ENCODE results near the gene VPS4B. TPM values are rescaled to one million over a fixed set of nuclear protein-coding genes. Genes with fewer than 3 reads are reported as not detected.

Gene VPS4B
- total RNA-seq, 1 experiment from 2014 or later: 60.2 TPM

DNA sequence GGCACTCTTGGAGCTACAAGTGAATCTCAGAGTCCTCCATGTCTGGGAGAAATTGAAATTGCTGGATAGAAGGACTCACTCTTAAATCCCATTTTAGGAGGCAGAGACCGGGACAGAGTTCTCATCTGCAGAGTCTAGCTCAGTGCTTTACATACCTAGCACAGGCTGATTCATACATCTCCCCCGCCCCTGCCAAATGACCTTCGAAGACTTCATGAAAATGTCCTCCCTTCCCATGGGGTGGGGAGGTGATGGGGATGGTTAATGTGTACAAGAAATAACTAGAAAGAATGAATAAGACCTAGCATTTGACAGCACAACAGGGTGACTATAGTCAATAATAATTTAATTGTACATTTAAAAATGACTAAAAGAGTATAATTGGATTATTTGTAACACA is 46.3 kb upstream of the VPS4B start:
- Mint-ChIP-seq H3K4me1 (no peaks in the 10 kb centered on the region), H3K9me3 (no peaks in the 10 kb centered on the region), H3K36me3 (ENCODE audit: insufficient read depth in 1 of 3, low read depth in 3 of 3) (no peaks in the 10 kb centered on the region), H3K27me3 (ENCODE audit: low read depth) (no peaks in the 10 kb centered on the region; the same call in 1 of the 2 replicates), H3K27ac (no peak overlapping the region), H3K4me3 (no peak overlapping the region)
- H2BK120ac ChIP-seq (ENCODE audit: low read depth, low read length, poor library complexity, severe bottlenecking): no peak overlapping the region
- H3K56ac ChIP-seq (ENCODE audit: insufficient read length, low read depth, low read length): no peak overlapping the region
- H3K14ac ChIP-seq (ENCODE audit: insufficient read depth, low read length): no peak overlapping the region
- no peak overlapping the region for H2AK5ac ChIP-seq (ENCODE audit: insufficient read length, low read length)
- H4K20me1 ChIP-seq (ENCODE audit: control insufficient read depth, insufficient read depth, insufficient read length): no peaks in the 10 kb centered on the region
- H3K4me2 ChIP-seq (ENCODE audit: insufficient read depth, insufficient read length, low read length): no peak overlapping the region
- H3K27ac ChIP-seq (ENCODE audit: insufficient read length, low read depth, low read length): no peak overlapping the region
- no peak overlapping the region for H2AFZ ChIP-seq (ENCODE audit: low read length)
- no peak overlapping the region for H3T11ph ChIP-seq (ENCODE audit: low read length)
- H3K18ac ChIP-seq (ENCODE audit: insufficient read length, low read depth, low read length): no peak overlapping the region
- DNase-seq: no peak
- WGBS (ENCODE audit: extremely low coverage, insufficient read length, low lambda C conversion rate): no CpG with 5 or more reads among the region's 3 CpGs
- no peak overlapping the region for H4K8ac ChIP-seq (replicated peaks; ENCODE audit: insufficient read length, low read depth, low read length)
- no peak overlapping the region for H2BK12ac ChIP-seq (ENCODE audit: insufficient read length, low read depth, low read length)
- no peaks in the 10 kb centered on the region for H3K79me1 ChIP-seq (ENCODE audit: insufficient read depth, low read depth, low read length, poor library complexity, severe bottlenecking)
- no peak overlapping the region for H3K9ac ChIP-seq (ENCODE audit: extremely low read depth, insufficient read length, low read length)
- no peak overlapping the region for H4K91ac ChIP-seq (ENCODE audit: insufficient read length, low read depth, low read length)
- H3K4ac ChIP-seq (ENCODE audit: low read depth, low read length): no peak overlapping the region
- TF ChIP-seq, protein P1, sequence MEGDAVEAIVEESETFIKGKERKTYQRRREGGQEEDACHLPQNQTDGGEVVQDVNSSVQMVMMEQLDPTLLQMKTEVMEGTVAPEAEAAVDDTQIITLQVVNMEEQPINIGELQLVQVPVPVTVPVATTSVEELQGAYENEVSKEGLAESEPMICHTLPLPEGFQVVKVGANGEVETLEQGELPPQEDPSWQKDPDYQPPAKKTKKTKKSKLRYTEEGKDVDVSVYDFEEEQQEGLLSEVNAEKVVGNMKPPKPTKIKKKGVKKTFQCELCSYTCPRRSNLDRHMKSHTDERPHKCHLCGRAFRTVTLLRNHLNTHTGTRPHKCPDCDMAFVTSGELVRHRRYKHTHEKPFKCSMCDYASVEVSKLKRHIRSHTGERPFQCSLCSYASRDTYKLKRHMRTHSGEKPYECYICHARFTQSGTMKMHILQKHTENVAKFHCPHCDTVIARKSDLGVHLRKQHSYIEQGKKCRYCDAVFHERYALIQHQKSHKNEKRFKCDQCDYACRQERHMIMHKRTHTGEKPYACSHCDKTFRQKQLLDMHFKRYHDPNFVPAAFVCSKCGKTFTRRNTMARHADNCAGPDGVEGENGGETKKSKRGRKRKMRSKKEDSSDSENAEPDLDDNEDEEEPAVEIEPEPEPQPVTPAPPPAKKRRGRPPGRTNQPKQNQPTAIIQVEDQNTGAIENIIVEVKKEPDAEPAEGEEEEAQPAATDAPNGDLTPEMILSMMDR (conservative IDR thresholded peaks at IDR 0.05): no peak
- H2BK5ac ChIP-seq (ENCODE audit: insufficient read length, low read length): no peak overlapping the region
- H3K27me3 ChIP-seq (ENCODE audit: insufficient read depth, low read length): no peaks in the 10 kb centered on the region
- H3K23me2 ChIP-seq (ENCODE audit: insufficient read length, low read depth, low read length, poor library complexity, severe bottlenecking): no peaks in the 10 kb centered on the region
- no peak overlapping the region for H2BK20ac ChIP-seq (ENCODE audit: low read depth, low read length, poor library complexity, severe bottlenecking)
- H4K5ac ChIP-seq (ENCODE audit: insufficient read length, low read depth, low read length): no peak overlapping the region
- H3K23ac ChIP-seq (ENCODE audit: insufficient read length, low read depth, low read length): no peak overlapping the region
- no peaks in the 10 kb centered on the region for H3K79me2 ChIP-seq (ENCODE audit: insufficient read depth, low read length)
- no peak overlapping the region for H2BK15ac ChIP-seq (ENCODE audit: low read depth, low read length)
- no peaks in the 10 kb centered on the region for H3K4me1 ChIP-seq (ENCODE audit: insufficient read depth, low read length)
- no peaks in the 10 kb centered on the region for H3K9me3 ChIP-seq (ENCODE audit: control insufficient read depth, low read depth, low read length)

Measured in H9 (cell line).